IPS DF 4.7 (cell line): Measurements from ENCODE around the gene CECR2.
"Not testable (repeated sequence)": the region's sequence is repeated elsewhere in the genome, so short reads cannot be mapped to it uniquely, and the experiment has no call there.

Source experiments
- DNase-seq: peaks from one replicate; pipeline ENCODE4 v3.0.0-alpha.2; 2013; ENCODE audit warnings: low spot score; ENCODE audit errors: extremely low read depth

The CECR2 gene

GRCh38 chr22:17402293-17402692, 33.0 kb downstream of the CECR2 start:
- DNase-seq: no peak

GRCh38 chr22:17403906-17404305, 34.6 kb downstream of the CECR2 start:
- no peak for DNase-seq

DNA sequence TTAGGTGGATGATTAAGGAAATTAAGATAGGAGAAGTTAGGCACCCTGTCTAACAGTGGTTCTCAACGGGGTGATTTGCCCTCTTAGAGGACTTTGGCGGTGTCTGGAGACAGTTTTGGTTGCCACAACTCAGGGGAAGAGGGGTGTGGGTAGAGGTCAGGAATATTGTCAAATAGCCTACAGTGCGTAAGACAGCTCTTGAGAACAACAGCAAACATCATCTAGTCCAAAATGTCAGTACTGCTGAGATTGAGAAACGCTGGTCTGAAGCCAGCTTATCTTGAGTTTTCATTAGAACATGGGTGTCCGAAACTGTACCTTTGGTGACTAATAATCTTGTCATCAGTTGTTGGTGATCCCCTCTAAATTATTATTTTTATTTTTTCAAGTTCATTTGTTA, 38.4 kb downstream of the CECR2 start:
- no peak for DNase-seq

DNA sequence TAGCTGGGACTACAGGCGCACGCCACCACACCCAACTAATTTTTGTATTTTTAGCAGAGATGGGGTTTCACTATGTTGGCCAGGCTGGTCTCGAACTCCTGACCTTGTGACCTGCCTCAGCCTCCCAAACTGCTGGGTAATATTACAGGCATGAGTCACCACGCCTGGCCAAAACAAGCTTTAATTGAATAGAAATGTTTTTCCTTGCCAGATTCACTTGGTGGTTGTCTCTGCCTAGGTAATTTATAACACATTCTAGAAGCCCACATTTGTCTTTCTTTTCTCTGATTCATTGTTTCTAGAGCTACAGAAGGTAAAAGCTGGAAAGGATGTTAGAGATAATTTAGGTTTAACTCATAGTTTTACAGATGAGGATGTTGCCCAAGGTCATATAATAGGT, 41.3 kb downstream of the CECR2 start:
- DNase-seq: no peak

DNA sequence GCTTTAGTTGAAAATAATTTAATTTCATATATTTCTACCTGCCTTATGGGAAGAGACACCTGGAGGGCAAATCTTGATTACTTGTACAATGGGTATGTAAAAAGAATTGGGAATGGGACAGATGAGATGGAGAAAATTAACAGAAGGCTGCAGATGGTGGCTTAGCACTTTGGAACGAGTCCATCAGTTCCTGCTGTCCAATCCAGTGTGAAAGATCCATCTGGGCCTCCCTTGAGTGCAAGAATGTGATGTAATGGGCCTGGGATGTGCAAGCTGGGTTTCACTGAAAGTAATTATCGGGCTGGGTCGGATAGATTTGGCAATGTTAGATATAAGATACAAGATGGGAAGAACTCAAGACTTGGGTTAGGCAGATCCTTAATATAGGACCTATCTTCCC, 42.0 kb downstream of the CECR2 start:
- no peak for DNase-seq

DNA sequence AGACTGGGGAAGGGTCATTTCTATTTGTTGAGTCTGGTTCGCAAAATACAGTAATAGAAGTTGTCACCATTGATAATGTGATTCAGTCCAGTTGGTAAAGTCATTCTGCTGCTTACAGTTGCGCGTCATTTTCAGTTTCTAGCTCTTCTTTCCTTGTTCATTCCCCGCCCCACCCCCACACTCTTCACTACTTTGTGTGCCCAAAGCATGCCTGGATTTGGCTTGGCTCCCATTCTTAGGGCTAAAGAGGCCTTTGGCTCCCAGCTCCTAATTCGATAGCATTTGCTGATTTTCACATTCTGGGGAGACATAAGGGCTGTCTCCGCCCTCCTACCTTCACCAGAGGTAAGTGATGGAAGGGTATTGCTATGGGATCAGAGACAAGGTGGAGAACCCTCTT, 43.0 kb downstream of the CECR2 start:
- DNase-seq: no peak

GRCh38 chr22:17418890-17419324, 49.6 kb downstream of the CECR2 start:
- DNase-seq: no peak

DNA sequence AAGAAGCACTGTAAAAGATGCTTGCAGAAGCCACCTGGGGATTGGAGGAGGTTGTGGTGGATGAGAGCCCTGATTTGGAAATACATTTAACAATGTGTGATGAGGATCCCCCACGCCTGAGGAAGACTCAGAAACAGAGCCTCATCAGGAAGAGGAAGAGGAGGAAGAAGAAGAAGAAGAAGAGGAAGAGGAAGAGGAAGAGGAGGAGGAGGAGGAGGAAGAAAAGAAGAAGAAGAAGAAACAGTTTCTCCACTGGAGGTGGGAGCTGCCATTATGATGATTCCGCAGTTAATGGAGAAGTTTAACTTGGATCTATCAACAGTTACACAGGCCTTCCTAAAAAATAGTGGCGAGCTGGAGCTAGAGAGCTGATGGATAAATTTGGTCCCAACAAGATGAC, 50.1 kb downstream of the CECR2 start:
- no peak for DNase-seq

DNA sequence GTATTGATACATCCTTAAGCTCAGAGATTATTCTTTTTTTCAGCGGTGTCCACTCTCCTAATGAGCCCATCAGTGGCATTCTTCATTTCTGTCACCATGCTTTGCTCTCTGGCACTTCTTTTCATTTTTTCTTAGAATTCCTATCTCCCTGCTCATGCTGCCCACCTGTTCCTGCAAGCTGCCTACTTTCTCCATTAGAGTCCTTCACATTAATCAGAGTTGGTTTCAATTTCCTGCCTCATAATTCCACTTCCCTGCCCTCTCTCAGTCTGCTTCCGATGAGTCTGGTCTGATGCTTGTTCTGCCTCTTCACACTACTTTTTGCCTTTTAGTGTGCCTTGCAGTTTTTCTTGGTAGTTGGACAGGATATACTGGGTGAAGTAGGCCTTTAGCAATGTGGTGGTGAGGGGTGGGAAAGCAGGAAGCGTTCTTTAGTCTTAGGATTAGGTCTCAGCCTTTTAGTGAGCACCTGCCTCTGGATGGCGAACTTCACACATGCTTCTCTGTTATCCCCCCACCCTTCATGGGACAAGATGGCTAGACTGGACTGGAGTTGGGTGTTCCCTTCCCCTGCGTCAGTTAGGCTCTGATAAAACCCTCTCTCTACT, 53.6 kb downstream of the CECR2 start:
- DNase-seq: no peak

GRCh38 chr22:17423616-17424015, 54.4 kb downstream of the CECR2 start:
- DNase-seq: no peak

GRCh38 chr22:17427528-17427927, 58.3 kb downstream of the CECR2 start:
- not testable (repeated sequence) for DNase-seq

DNA sequence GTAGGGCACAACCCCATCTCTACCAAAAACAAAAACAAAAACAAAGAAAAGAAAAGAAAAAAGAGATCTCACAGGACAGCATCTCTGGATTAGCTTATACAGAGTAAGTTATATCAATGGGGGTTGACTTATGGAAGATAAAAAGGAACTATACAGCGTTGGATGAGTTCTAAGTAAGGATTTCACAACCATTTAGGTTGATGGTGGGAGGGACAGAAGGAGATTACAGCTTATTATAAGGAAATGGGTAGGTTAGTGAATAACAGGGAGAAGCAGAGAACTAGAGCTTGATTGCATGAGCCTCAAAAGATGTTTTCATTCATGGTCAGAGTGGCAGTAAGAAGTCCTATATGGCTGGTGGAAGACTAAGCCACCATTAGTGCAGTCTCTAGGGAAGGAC, 60.3 kb downstream of the CECR2 start:
- DNase-seq: no peak

- no peak for DNase-seq
These were observed 61.2 kb downstream of the CECR2 start for GRCh38 chr22:17430412-17430811.

DNA sequence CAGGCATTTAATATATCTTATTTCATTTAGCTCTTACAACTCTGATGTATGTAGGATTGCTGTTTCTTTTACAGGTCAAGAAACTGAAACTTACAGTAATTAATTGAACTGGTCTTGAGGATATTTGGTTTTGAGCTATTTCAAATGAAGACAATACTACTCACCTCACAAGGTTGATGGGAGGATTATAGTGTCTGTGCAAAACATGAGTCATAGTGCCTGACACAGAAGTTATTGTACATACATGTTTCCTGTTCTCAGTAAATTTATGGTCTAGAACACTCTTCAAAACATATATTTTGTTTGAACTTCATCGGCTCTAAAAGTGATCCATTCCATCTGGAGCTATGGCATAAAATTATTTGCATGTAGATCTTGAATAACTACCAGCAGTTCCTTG, 61.9 kb downstream of the CECR2 start:
- DNase-seq: no peak

DNA sequence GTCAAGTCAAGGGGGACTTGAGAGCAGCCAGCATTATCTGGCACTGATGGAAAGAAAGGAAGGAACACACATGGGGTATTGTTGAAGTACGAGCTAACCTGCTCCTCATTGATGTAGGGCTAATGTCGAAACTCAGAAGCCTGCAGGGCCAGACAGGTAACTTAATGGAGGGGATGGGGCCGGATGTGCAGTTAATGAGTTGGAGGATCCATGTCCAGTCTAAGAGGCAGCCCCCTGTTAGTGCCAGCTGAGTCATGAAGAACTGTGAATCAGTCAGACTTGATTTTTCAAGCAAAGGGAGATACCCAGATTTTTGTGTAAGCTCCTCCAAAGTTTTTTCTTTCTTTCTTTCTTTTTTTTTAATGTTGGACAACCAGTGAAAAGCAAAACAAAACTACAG, 65.6 kb downstream of the CECR2 start:
- no peak for DNase-seq

GRCh38 chr22:17435375-17435774, 66.1 kb downstream of the CECR2 start:
- no peak for DNase-seq

- DNase-seq: no peak
These were observed 67.2 kb downstream of the CECR2 start for GRCh38 chr22:17436382-17436980.

DNA sequence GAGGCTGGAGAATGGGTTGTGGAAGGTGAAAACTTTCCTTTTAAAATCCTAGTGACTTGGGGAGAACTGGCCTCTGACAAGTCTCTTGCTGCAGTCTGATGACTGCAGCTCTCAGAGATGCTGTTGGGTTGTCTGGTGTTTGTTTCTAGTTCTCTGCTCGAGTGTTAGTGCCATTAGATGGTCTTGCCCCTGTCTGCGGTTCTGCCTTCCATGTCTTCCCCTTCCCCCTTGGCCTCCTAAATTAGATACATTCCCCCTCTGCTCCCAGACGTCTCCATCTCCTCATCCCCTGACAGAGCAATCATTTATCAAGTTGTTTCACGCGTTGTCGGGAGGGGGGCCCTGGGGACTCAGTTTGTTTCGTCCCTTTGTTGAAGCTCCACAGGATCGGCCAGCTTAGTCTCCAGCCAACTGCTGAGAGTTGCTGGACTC, 67.7 kb downstream of the CECR2 start:
- DNase-seq: no peak

GRCh38 chr22:17438026-17438425, 68.8 kb downstream of the CECR2 start:
- DNase-seq: no peak

- DNase-seq: no peak
These were observed 72.1 kb downstream of the CECR2 start for GRCh38 chr22:17441326-17441725.

DNA sequence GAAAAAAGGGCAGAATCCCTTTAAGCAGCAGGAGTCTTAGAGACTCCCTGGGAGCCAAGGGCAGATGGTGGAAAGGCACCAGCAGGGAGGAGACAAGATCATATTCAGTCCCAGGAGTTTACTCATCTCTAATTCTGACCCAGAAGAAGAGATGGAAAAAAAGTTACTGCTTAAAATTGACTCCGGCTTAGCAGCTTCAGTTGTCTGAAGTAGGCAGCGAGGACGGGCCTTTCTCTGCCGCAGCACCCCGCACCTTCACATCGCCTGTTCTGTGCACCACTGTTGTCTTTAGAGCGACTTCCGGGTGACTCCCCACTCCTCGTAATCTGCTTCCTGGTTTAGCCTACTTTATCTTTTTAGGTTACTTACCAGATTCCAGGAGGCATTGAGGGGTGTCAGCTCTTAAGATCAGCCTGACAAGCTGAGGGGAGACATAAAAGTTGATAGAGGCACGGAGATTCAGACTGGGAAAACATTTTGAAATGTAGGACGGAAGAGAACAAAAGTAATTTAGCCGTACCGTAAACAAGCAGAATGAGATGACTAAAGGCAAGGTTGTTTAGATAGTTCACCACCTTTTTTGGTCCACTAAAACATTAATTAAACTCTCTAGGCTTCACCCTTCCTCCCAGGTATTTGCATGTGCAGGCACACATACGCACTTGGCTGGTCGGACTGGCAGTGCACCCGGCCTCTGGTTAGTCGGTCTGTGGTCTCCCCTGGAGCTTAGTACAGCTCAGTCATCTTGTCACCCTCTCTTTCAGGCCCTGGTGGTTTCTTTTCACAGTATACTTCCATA, 74.3 kb downstream of the CECR2 start:
- no peak for DNase-seq

DNA sequence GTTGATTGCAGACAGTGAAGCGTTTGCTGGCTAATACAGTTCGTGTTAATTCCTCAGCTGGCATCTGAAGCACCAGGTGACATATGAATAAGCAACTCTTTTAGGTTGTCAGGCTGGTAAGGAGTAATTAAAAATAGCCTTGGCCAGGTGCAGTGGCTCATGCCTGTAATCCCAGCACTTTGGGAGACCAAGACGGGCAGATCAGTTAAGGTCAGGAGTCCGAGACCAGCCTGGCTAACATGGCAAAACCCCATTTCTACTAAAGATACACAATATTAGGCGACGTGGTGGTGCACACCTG, 74.9 kb downstream of the CECR2 start:
- DNase-seq: no peak

DNA sequence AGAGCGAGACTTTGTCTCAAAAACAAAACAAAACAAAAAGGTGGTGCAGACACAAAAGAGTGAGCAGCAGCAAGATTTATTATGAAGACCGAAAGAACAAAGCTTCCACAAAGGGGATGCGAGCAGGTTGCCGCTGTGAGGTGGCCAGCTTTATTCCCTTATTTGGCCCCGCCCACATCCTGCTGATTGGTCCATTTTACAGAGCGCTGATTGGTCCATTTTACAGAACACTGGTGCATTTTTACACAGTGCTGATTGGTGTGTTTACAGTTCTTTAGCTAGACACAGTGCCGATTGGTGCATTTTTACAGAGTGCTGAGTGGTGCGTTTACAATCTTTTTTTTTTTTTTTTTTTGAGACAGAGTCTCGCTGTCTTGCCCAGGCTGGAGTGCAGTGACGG, 77.4 kb downstream of the CECR2 start:
- no peak for DNase-seq
